Measurements from ENCODE around the gene IL13. TPM values are rescaled to one million over a fixed set of nuclear protein-coding genes. Genes with fewer than 3 reads are reported as not detected.

The IL13 gene
- total and polyA plus RNA-seq, 2 experiments from 2014 or later, result not detected

- no peak overlapping the region for H3K27ac ChIP-seq
- H3K4me2 ChIP-seq (ENCODE audit: unreplicated experiment), result no peak overlapping the region
- H3K4me3 ChIP-seq, result no peak overlapping the region
- H3K36me3 ChIP-seq (ENCODE audit: low read depth), result no peaks in the 10 kb centered on the region
- no peak for DNase-seq
- H3K4me1 ChIP-seq (ENCODE audit: insufficient read depth), result no peaks in the 10 kb centered on the region
- TF ChIP-seq EZH2 (IDR thresholded peaks at IDR 0.05; ENCODE audit: insufficient read depth, poor library complexity, severe bottlenecking) (no peak), EZH2phosphoT487 (IDR thresholded peaks at IDR 0.05; ENCODE audit: insufficient read depth, low read depth) (no peak)
- no peaks in the 10 kb centered on the region for H3K9me3 ChIP-seq (ENCODE audit: low read depth)
- no peaks in the 10 kb centered on the region for H3K27me3 ChIP-seq (replicated peaks; ENCODE audit: insufficient read depth)
- no peaks in the 10 kb centered on the region for H3K79me2 ChIP-seq (ENCODE audit: insufficient read depth)
- 82 to 84% methylated on average over 16 of the region's 16 CpGs for WGBS, 2 experiments (ENCODE audit: low coverage in 1 of 2, low lambda C conversion rate in 2 of 2, missing lambda C conversion rate in 2 of 2)
- no peak overlapping the region for H2AFZ ChIP-seq
- no peak overlapping the region for H3K9ac ChIP-seq
- in situ Hi-C loops (cut with MboI), result no loop called here
- no peaks in the 10 kb centered on the region for H3F3A ChIP-seq (ENCODE audit: insufficient read depth)
- H3K9me2 ChIP-seq (ENCODE audit: insufficient read depth), result no peaks in the 10 kb centered on the region
- H4K20me1 ChIP-seq (ENCODE audit: insufficient read depth), result no peaks in the 10 kb centered on the region
Measured at GRCh38 chr5:132666310-132667123, 8.5 kb downstream of the IL13 start.

GRCh38 chr5:132667309-132667708, 9.3 kb downstream of the IL13 start:
- WGBS, 2 experiments (ENCODE audit: low coverage in 1 of 2, low lambda C conversion rate in 2 of 2, missing lambda C conversion rate in 2 of 2), result 87 to 89% methylated on average over 9 to 10 of the region's 10 CpGs

GRCh38 chr5:132667761-132668705, 10.1 kb downstream of the IL13 start:
- 68 to 71% methylated on average over 22 of the region's 22 CpGs for WGBS, 2 experiments (ENCODE audit: low coverage in 1 of 2, low lambda C conversion rate in 2 of 2, missing lambda C conversion rate in 2 of 2)
- no peak for TF ChIP-seq EZH2 (IDR thresholded peaks at IDR 0.05; ENCODE audit: insufficient read depth, poor library complexity, severe bottlenecking)

More at GRCh38 chr5:132667309-132667708, 9.3 kb downstream of the IL13 start:
- H3K9ac ChIP-seq, result no peak overlapping the region
- no peaks in the 10 kb centered on the region for H3K27me3 ChIP-seq (replicated peaks; ENCODE audit: insufficient read depth)
- no peak for DNase-seq
- H3K27ac ChIP-seq, result no peak overlapping the region
- no peak overlapping the region for H3K4me3 ChIP-seq
- no peaks in the 10 kb centered on the region for H3K4me1 ChIP-seq (ENCODE audit: insufficient read depth)
- no peaks in the 10 kb centered on the region for H3K79me2 ChIP-seq (ENCODE audit: insufficient read depth)
- H3K36me3 ChIP-seq (ENCODE audit: low read depth), result no peaks in the 10 kb centered on the region
- H3K4me2 ChIP-seq (ENCODE audit: unreplicated experiment), result no peak overlapping the region
- no peak overlapping the region for H2AFZ ChIP-seq
- in situ Hi-C loops (cut with MboI), result no loop called here
- H3F3A ChIP-seq (ENCODE audit: insufficient read depth), result no peaks in the 10 kb centered on the region
- no peaks in the 10 kb centered on the region for H4K20me1 ChIP-seq (ENCODE audit: insufficient read depth)
- no peaks in the 10 kb centered on the region for H3K9me3 ChIP-seq (ENCODE audit: low read depth)
- TF ChIP-seq EZH2 (IDR thresholded peaks at IDR 0.05; ENCODE audit: insufficient read depth, poor library complexity, severe bottlenecking) (no peak), EZH2phosphoT487 (IDR thresholded peaks at IDR 0.05; ENCODE audit: insufficient read depth, low read depth) (no peak)
- no peaks in the 10 kb centered on the region for H3K9me2 ChIP-seq (ENCODE audit: insufficient read depth)

GRCh38 chr5:132668706-132669454, 10.9 kb downstream of the IL13 start:
- 88% methylated on average over 14 of the region's 14 CpGs for WGBS, 2 experiments (ENCODE audit: low coverage in 1 of 2, low lambda C conversion rate in 2 of 2, missing lambda C conversion rate in 2 of 2)
- DNase-seq, result peak; percentile 58
- in situ Hi-C loops (cut with MboI), result no loop called here
- no peaks in the 10 kb centered on the region for H4K20me1 ChIP-seq (ENCODE audit: insufficient read depth)
- no peak overlapping the region for H2AFZ ChIP-seq
- H3K9me3 ChIP-seq (ENCODE audit: low read depth), result no peaks in the 10 kb centered on the region
- no peak overlapping the region for H3K27ac ChIP-seq
- peaks cover 6% of the 10 kb centered on the region; the same call in 1 of the 2 replicates for H3F3A ChIP-seq (ENCODE audit: insufficient read depth)
- H3K4me2 ChIP-seq (ENCODE audit: unreplicated experiment), result no peak overlapping the region
- no peaks in the 10 kb centered on the region for H3K36me3 ChIP-seq (ENCODE audit: low read depth)
- no peak overlapping the region for H3K4me3 ChIP-seq
- H3K27me3 ChIP-seq (replicated peaks; ENCODE audit: insufficient read depth), result no peaks in the 10 kb centered on the region
- TF ChIP-seq EZH2 (IDR thresholded peaks at IDR 0.05; ENCODE audit: insufficient read depth, poor library complexity, severe bottlenecking) (no peak), EZH2phosphoT487 (IDR thresholded peaks at IDR 0.05; ENCODE audit: insufficient read depth, low read depth) (no peak)
- peaks cover 1% of the 10 kb centered on the region for H3K4me1 ChIP-seq (ENCODE audit: insufficient read depth)
- no peaks in the 10 kb centered on the region for H3K9me2 ChIP-seq (ENCODE audit: insufficient read depth)
- H3K9ac ChIP-seq, result no peak overlapping the region
- H3K79me2 ChIP-seq (ENCODE audit: insufficient read depth), result no peaks in the 10 kb centered on the region

More at GRCh38 chr5:132667761-132668705, 10.1 kb downstream of the IL13 start:
- Histone ChIP-seq H3K9ac (no peak overlapping the region), H3K9me3 (ENCODE audit: low read depth) (no peaks in the 10 kb centered on the region), H3K4me2 (ENCODE audit: unreplicated experiment) (no peak overlapping the region), H3F3A (ENCODE audit: insufficient read depth) (no peaks in the 10 kb centered on the region), H3K4me3 (no peak overlapping the region), H4K20me1 (ENCODE audit: insufficient read depth) (no peaks in the 10 kb centered on the region), H3K4me1 (ENCODE audit: insufficient read depth) (no peaks in the 10 kb centered on the region), H3K36me3 (ENCODE audit: low read depth) (no peaks in the 10 kb centered on the region), H2AFZ (no peak overlapping the region), H3K79me2 (ENCODE audit: insufficient read depth) (no peaks in the 10 kb centered on the region), H3K27ac (no peak overlapping the region), H3K9me2 (ENCODE audit: insufficient read depth) (no peaks in the 10 kb centered on the region), H3K27me3 (replicated peaks; ENCODE audit: insufficient read depth) (no peaks in the 10 kb centered on the region)
- in situ Hi-C loops (cut with MboI), result no loop called here
- DNase-seq, result no peak
